HEK293 (cell line): ENCODE data around the gene KCTD10.

Experiments
- CTCF ChIA-PET: fragments of 350-600 bp; formaldehyde crosslinking; extraction: SDS; loops from one replicate; lab custom pipeline; 2021; ENCODE audit warnings: antibody characterized with exemption; lab: Yijun Ruan, JAX
- POLR2A ChIA-PET: fragments of 300-600 bp; formaldehyde crosslinking; extraction: SDS; loops from one replicate; lab custom pipeline; 2020; ENCODE audit warnings: antibody characterized with exemption, inconsistent platforms; lab: Yijun Ruan, JAX
- H3K27ac ChIP-seq: fragments of 200-500 bp; sonication (Bioruptor generic); 2 replicates; pipeline ENCODE4 v1.5.1; 2014; ENCODE audit warnings: low read depth, low read length, control low read depth, inconsistent platforms; ENCODE audit errors: extremely low read depth
- H3K36me3 ChIP-seq, 2 experiments: fragments of 200-500 bp in 1 of 2; sonication (Bioruptor generic) in 1 of 2; 1 replicate in 1 of 2; 2 replicates in 1 of 2; pipeline ENCODE4 v1.5.1; 2014 to 2017; ENCODE audit warnings: inconsistent platforms in 2 of 2, low read length in 2 of 2; ENCODE audit not compliant: control insufficient read depth in 2 of 2, insufficient read depth in 1 of 2
- H3K4me1 ChIP-seq: fragments of 200-500 bp; sonication (Bioruptor generic); 2 replicates; pipeline ENCODE4 v1.5.1; 2014; ENCODE audit warnings: mild to moderate bottlenecking, low read length, inconsistent platforms; ENCODE audit not compliant: control insufficient read depth, insufficient read depth
- H3K4me3 ChIP-seq: 2 replicates; pipeline ENCODE4 v1.5.1; 2011; ENCODE audit warnings: low read depth, mild to moderate bottlenecking, control low read depth, low read length, moderate library complexity
- H3K9me3 ChIP-seq: fragments of 200-500 bp; sonication (Bioruptor generic); 2 replicates; pipeline ENCODE4 v1.5.1; 2014; ENCODE audit warnings: low read depth, low read length, inconsistent platforms; ENCODE audit not compliant: control insufficient read depth, insufficient read depth
- GLI4 ChIP-seq: fragments of 450-650 bp; formaldehyde crosslinking; IDR thresholded peaks from 2 replicates; pipeline ENCODE4 v1.5.1; 2016; ENCODE audit warnings: missing biosample characterization, missing genetic modification characterization
- HOXD13 ChIP-seq: sonication (generic); formaldehyde crosslinking; IDR thresholded peaks from 2 replicates; pipeline ENCODE4 v1.8.0; 2022; ENCODE audit warnings: missing genetic modification reagents, borderline replicate concordance
- KLF17 ChIP-seq: fragments of 450-650 bp; formaldehyde crosslinking; IDR thresholded peaks from 2 replicates; pipeline ENCODE4 v1.5.1; 2016; ENCODE audit warnings: missing biosample characterization, missing genetic modification characterization
- OSR2 ChIP-seq: fragments of 450-650 bp; formaldehyde crosslinking; IDR thresholded peaks from 2 replicates; pipeline ENCODE4 v1.5.1; 2016; ENCODE audit warnings: missing biosample characterization, missing genetic modification characterization
- PRDM1 ChIP-seq: fragments of 450-650 bp; formaldehyde crosslinking; IDR thresholded peaks from 2 replicates; pipeline ENCODE4; 2016; ENCODE audit warnings: missing biosample characterization, missing genetic modification characterization
- PRDM10 ChIP-seq: fragments of 450-650 bp; formaldehyde crosslinking; IDR thresholded peaks from 2 replicates; pipeline ENCODE4 v1.5.1; 2016; ENCODE audit warnings: missing biosample characterization, missing genetic modification characterization
- SALL2 ChIP-seq: fragments of 450-650 bp; formaldehyde crosslinking; IDR thresholded peaks from 2 replicates; pipeline ENCODE4 v1.5.0; 2017; ENCODE audit warnings: missing biosample characterization, mild to moderate bottlenecking, missing genetic modification characterization, borderline replicate concordance
- SCRT2 ChIP-seq: fragments of 450-650 bp; formaldehyde crosslinking; IDR thresholded peaks from 2 replicates; pipeline ENCODE4 v1.5.1; 2016; ENCODE audit warnings: missing biosample characterization, missing genetic modification characterization
- SP7 ChIP-seq: fragments of 450-650 bp; formaldehyde crosslinking; IDR thresholded peaks from 2 replicates; pipeline ENCODE4 v1.5.1; 2016; ENCODE audit warnings: missing biosample characterization, missing genetic modification characterization
- ZBTB10 ChIP-seq: fragments of 450-650 bp; formaldehyde crosslinking; IDR thresholded peaks from 2 replicates; pipeline ENCODE4 v1.5.1; 2016; ENCODE audit warnings: missing biosample characterization, missing genetic modification characterization
- ZBTB8A ChIP-seq: fragments of 450-650 bp; formaldehyde crosslinking; IDR thresholded peaks from 2 replicates; pipeline ENCODE4 v1.5.1; 2016; ENCODE audit warnings: missing biosample characterization, missing genetic modification characterization
- ZFP69B ChIP-seq: fragments of 450-650 bp; formaldehyde crosslinking; IDR thresholded peaks from 2 replicates; pipeline ENCODE4 v1.5.1; 2016; ENCODE audit warnings: missing biosample characterization, missing genetic modification characterization
- ZNF10 ChIP-seq: fragments of 450-650 bp; formaldehyde crosslinking; IDR thresholded peaks from 2 replicates; pipeline ENCODE4 v1.5.1; 2017; ENCODE audit warnings: missing biosample characterization, missing genetic modification characterization
- ZNF157 ChIP-seq: fragments of 450-650 bp; formaldehyde crosslinking; IDR thresholded peaks from 2 replicates; pipeline ENCODE4 v1.5.1; 2016; ENCODE audit warnings: missing biosample characterization, missing genetic modification characterization
- ZNF214 ChIP-seq: fragments of 450-650 bp; formaldehyde crosslinking; IDR thresholded peaks from 2 replicates; pipeline ENCODE4 v1.5.1; 2017; ENCODE audit warnings: missing biosample characterization, mild to moderate bottlenecking, missing genetic modification characterization, borderline replicate concordance
- ZNF501 ChIP-seq: fragments of 450-650 bp; formaldehyde crosslinking; IDR thresholded peaks from 2 replicates; pipeline ENCODE4 v1.5.1; 2016; ENCODE audit warnings: missing biosample characterization, missing genetic modification characterization
- ZNF549 ChIP-seq: fragments of 450-650 bp; IDR thresholded peaks from 2 replicates; pipeline ENCODE4 v1.5.1; 2018; ENCODE audit warnings: missing biosample characterization, missing genetic modification characterization, mild to moderate bottlenecking, inconsistent platforms, moderate library complexity
- ZNF580 ChIP-seq: fragments of 450-650 bp; formaldehyde crosslinking; IDR thresholded peaks from 2 replicates; pipeline ENCODE4 v1.5.1; 2016; ENCODE audit warnings: missing biosample characterization, missing genetic modification characterization
- ZNF596 ChIP-seq: fragments of 450-650 bp; IDR thresholded peaks from 2 replicates; pipeline ENCODE4 v1.5.0; 2018; ENCODE audit warnings: missing biosample characterization, mild to moderate bottlenecking, missing genetic modification characterization, moderate library complexity
- ZNF660 ChIP-seq: fragments of 450-650 bp; IDR thresholded peaks from 2 replicates; pipeline ENCODE4 v1.5.1; 2018; ENCODE audit warnings: missing biosample characterization, mild to moderate bottlenecking, missing genetic modification characterization
- ZSCAN16 ChIP-seq: fragments of 450-650 bp; formaldehyde crosslinking; IDR thresholded peaks from 2 replicates; pipeline ENCODE4 v1.5.1; 2016; ENCODE audit warnings: missing biosample characterization, missing genetic modification characterization
- TF ChIP-seq, protein P1 (sequence below): fragments of 450-650 bp; formaldehyde crosslinking; IDR thresholded peaks from 2 replicates; pipeline ENCODE4 v1.5.1; 2016; ENCODE audit warnings: missing biosample characterization, missing genetic modification characterization, borderline replicate concordance
- TF ChIP-seq, protein P2 (sequence below): fragments of 450-650 bp; formaldehyde crosslinking; IDR thresholded peaks from 2 replicates; pipeline ENCODE4 v1.5.1; 2017; ENCODE audit warnings: missing biosample characterization, missing genetic modification characterization

Gene KCTD10

GRCh38 chr12:109510196-109510595 lies 33.1 kb upstream of the KCTD10 start (continued):
- TF ChIP-seq, protein P1, sequence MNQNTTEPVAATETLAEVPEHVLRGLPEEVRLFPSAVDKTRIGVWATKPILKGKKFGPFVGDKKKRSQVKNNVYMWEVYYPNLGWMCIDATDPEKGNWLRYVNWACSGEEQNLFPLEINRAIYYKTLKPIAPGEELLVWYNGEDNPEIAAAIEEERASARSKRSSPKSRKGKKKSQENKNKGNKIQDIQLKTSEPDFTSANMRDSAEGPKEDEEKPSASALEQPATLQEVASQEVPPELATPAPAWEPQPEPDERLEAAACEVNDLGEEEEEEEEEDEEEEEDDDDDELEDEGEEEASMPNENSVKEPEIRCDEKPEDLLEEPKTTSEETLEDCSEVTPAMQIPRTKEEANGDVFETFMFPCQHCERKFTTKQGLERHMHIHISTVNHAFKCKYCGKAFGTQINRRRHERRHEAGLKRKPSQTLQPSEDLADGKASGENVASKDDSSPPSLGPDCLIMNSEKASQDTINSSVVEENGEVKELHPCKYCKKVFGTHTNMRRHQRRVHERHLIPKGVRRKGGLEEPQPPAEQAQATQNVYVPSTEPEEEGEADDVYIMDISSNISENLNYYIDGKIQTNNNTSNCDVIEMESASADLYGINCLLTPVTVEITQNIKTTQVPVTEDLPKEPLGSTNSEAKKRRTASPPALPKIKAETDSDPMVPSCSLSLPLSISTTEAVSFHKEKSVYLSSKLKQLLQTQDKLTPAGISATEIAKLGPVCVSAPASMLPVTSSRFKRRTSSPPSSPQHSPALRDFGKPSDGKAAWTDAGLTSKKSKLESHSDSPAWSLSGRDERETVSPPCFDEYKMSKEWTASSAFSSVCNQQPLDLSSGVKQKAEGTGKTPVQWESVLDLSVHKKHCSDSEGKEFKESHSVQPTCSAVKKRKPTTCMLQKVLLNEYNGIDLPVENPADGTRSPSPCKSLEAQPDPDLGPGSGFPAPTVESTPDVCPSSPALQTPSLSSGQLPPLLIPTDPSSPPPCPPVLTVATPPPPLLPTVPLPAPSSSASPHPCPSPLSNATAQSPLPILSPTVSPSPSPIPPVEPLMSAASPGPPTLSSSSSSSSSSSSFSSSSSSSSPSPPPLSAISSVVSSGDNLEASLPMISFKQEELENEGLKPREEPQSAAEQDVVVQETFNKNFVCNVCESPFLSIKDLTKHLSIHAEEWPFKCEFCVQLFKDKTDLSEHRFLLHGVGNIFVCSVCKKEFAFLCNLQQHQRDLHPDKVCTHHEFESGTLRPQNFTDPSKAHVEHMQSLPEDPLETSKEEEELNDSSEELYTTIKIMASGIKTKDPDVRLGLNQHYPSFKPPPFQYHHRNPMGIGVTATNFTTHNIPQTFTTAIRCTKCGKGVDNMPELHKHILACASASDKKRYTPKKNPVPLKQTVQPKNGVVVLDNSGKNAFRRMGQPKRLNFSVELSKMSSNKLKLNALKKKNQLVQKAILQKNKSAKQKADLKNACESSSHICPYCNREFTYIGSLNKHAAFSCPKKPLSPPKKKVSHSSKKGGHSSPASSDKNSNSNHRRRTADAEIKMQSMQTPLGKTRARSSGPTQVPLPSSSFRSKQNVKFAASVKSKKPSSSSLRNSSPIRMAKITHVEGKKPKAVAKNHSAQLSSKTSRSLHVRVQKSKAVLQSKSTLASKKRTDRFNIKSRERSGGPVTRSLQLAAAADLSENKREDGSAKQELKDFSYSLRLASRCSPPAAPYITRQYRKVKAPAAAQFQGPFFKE (tag by site-specific recombination): no peak
- TF ChIP-seq OSR2 (tag by site-specific recombination) (no peak), SP7 (tag by site-specific recombination) (no peak), ZNF580 (tag by site-specific recombination) (no peak), ZNF549 (tag by site-specific recombination) (no peak), GLI4 (tag by site-specific recombination) (no peak), PRDM1 (tag by site-specific recombination) (no peak), SCRT2 (tag by site-specific recombination) (no peak), KLF17 (tag by site-specific recombination) (no peak), ZNF10 (tag by site-specific recombination) (no peak), ZSCAN16 (tag by site-specific recombination) (no peak)
- TF ChIP-seq, protein P2, sequence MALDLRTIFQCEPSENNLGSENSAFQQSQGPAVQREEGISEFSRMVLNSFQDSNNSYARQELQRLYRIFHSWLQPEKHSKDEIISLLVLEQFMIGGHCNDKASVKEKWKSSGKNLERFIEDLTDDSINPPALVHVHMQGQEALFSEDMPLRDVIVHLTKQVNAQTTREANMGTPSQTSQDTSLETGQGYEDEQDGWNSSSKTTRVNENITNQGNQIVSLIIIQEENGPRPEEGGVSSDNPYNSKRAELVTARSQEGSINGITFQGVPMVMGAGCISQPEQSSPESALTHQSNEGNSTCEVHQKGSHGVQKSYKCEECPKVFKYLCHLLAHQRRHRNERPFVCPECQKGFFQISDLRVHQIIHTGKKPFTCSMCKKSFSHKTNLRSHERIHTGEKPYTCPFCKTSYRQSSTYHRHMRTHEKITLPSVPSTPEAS: no peak

GRCh38 chr12:109504068-109504467 lies 27.0 kb upstream of the KCTD10 start:
- Histone ChIP-seq H3K36me3 (peaks cover 26 to 90% of the 10 kb centered on the region in 2 experiments), H3K4me1 (no peaks in the 10 kb centered on the region), H3K4me3 (no peak overlapping the region), H3K9me3 (no peaks in the 10 kb centered on the region), H3K27ac (no peak overlapping the region)
- ChIA-PET POLR2A (interaction anchor here (0.6 kb wide), 1 partner anchor 387 kb away, joined by 3 read pairs; no protein-coding TSS in a partner anchor), CTCF (interaction anchor here (0.7 to 1.4 kb wide), 4 partner anchors 14 to 76 kb away, joined by 3 to 4 read pairs (median 4); no protein-coding TSS in a partner anchor)
- TF ChIP-seq ZBTB10 (tag by site-specific recombination): no peak
- TF ChIP-seq ZNF596 (tag by site-specific recombination): no peak
- TF ChIP-seq ZSCAN16 (tag by site-specific recombination): no peak
- TF ChIP-seq ZNF501 (tag by site-specific recombination): no peak
- TF ChIP-seq OSR2 (tag by site-specific recombination): no peak
- no peak for TF ChIP-seq ZBTB8A
- no peak for TF ChIP-seq ZFP69B (tag by site-specific recombination)
- no peak for TF ChIP-seq ZNF157 (tag by site-specific recombination)
- no peak for TF ChIP-seq ZNF660
- no peak for TF ChIP-seq HOXD13 (CRISPR knock-in tag)
- no peak for TF ChIP-seq ZNF214 (tag by site-specific recombination)
- no peak for TF ChIP-seq SALL2
- peak; percentile 95 for TF ChIP-seq PRDM10 (tag by site-specific recombination)
